Measurements from ENCODE around the gene PLCH1. TPM values are rescaled to one million over a fixed set of nuclear protein-coding genes. Genes with fewer than 3 reads are reported as not detected.

PLCH1 gene
- total RNA-seq, 3 donors from 2014 or later, result 0.03 to 0.08 TPM; not detected in 1

GRCh38 chr3:155362808-155363689 is 381.8 kb downstream of the PLCH1 start:
- Mint-ChIP-seq H3K4me1 (ENCODE audit: low read depth) (no peaks in the 10 kb centered on the region), H3K27me3 (ENCODE audit: low read depth) (no peaks in the 10 kb centered on the region), H3K9me3 (peaks cover 15% of the 10 kb centered on the region), H3K36me3 (ENCODE audit: insufficient read depth) (no peaks in the 10 kb centered on the region), H3K4me3 (no peak overlapping the region)
- DNase-seq, result no peak
- no peak for ATAC-seq

- Mint-ChIP-seq H3K27me3 (ENCODE audit: low read depth) (peaks cover 2% of the 10 kb centered on the region), H3K4me3 (no peak overlapping the region), H3K4me1 (ENCODE audit: low read depth) (no peaks in the 10 kb centered on the region), H3K36me3 (ENCODE audit: insufficient read depth) (no peaks in the 10 kb centered on the region), H3K9me3 (peaks cover 13% of the 10 kb centered on the region)
- ATAC-seq (no peak), DNase-seq (no peak)
Observed at GRCh38 chr3:155360281-155360680, 384.6 kb downstream of the PLCH1 start.

GRCh38 chr3:155356594-155357370 is 388.1 kb downstream of the PLCH1 start:
- no peak for DNase-seq
- no peak overlapping the region for H3K4me3 Mint-ChIP-seq

GRCh38 chr3:155354658-155355057 is 390.2 kb downstream of the PLCH1 start:
- no peak for DNase-seq
- ATAC-seq, result no peak
- peaks cover 2% of the 10 kb centered on the region for H3K27me3 Mint-ChIP-seq (ENCODE audit: low read depth)
- no peak overlapping the region for H3K4me3 Mint-ChIP-seq
- H3K36me3 Mint-ChIP-seq (ENCODE audit: insufficient read depth), result no peaks in the 10 kb centered on the region
- H3K9me3 Mint-ChIP-seq, result no peaks in the 10 kb centered on the region
- no peaks in the 10 kb centered on the region for H3K4me1 Mint-ChIP-seq (ENCODE audit: low read depth)

More at GRCh38 chr3:155356594-155357370, 388.1 kb downstream of the PLCH1 start:
- no peak for ATAC-seq
- H3K27me3 Mint-ChIP-seq (ENCODE audit: low read depth), result peaks cover 2% of the 10 kb centered on the region
- H3K36me3 Mint-ChIP-seq (ENCODE audit: insufficient read depth), result no peaks in the 10 kb centered on the region
- no peaks in the 10 kb centered on the region for H3K9me3 Mint-ChIP-seq
- H3K4me1 Mint-ChIP-seq (ENCODE audit: low read depth), result no peaks in the 10 kb centered on the region

GRCh38 chr3:155352900-155353490 is 391.9 kb downstream of the PLCH1 start:
- DNase-seq, result no peak
- H3K27me3 Mint-ChIP-seq (ENCODE audit: low read depth), result peaks cover 2% of the 10 kb centered on the region
- no peaks in the 10 kb centered on the region for H3K4me1 Mint-ChIP-seq (ENCODE audit: low read depth)
- H3K36me3 Mint-ChIP-seq (ENCODE audit: insufficient read depth), result no peaks in the 10 kb centered on the region
- no peak overlapping the region for H3K4me3 Mint-ChIP-seq
- no peaks in the 10 kb centered on the region for H3K9me3 Mint-ChIP-seq
- ATAC-seq, result no peak

- no peak overlapping the region for H3K4me3 Mint-ChIP-seq
- H3K36me3 Mint-ChIP-seq (ENCODE audit: insufficient read depth), result no peaks in the 10 kb centered on the region
- no peak for DNase-seq
Observed at GRCh38 chr3:155350571-155350970, 394.3 kb downstream of the PLCH1 start.

GRCh38 chr3:155347901-155348300 is 397.0 kb downstream of the PLCH1 start:
- H3K9me3 Mint-ChIP-seq, result no peaks in the 10 kb centered on the region
- no peaks in the 10 kb centered on the region for H3K4me1 Mint-ChIP-seq (ENCODE audit: low read depth)
- no peak for ATAC-seq
- H3K36me3 Mint-ChIP-seq (ENCODE audit: insufficient read depth), result no peaks in the 10 kb centered on the region
- no peaks in the 10 kb centered on the region for H3K27me3 Mint-ChIP-seq (ENCODE audit: low read depth)
- no peak for DNase-seq
- H3K4me3 Mint-ChIP-seq, result no peak overlapping the region

More at GRCh38 chr3:155350571-155350970, 394.3 kb downstream of the PLCH1 start:
- Mint-ChIP-seq H3K4me1 (ENCODE audit: low read depth) (no peaks in the 10 kb centered on the region), H3K27me3 (ENCODE audit: low read depth) (no peaks in the 10 kb centered on the region), H3K9me3 (no peaks in the 10 kb centered on the region)
- no peak for ATAC-seq

GRCh38 chr3:155342344-155342743 is 402.5 kb downstream of the PLCH1 start:
- ATAC-seq (no peak), DNase-seq (no peak)
- Mint-ChIP-seq H3K36me3 (ENCODE audit: insufficient read depth) (no peaks in the 10 kb centered on the region), H3K9me3 (no peaks in the 10 kb centered on the region), H3K4me1 (ENCODE audit: low read depth) (no peaks in the 10 kb centered on the region), H3K27me3 (ENCODE audit: low read depth) (peaks cover 3% of the 10 kb centered on the region), H3K4me3 (no peak overlapping the region)

- no peaks in the 10 kb centered on the region for H3K36me3 Mint-ChIP-seq (ENCODE audit: insufficient read depth)
Observed at GRCh38 chr3:155339052-155339451, 405.8 kb downstream of the PLCH1 start.

GRCh38 chr3:155335724-155336354 is 409.0 kb downstream of the PLCH1 start:
- no peak overlapping the region for H3K4me3 Mint-ChIP-seq
- ATAC-seq (no peak), DNase-seq (no peak)
- peaks cover 5% of the 10 kb centered on the region for H3K4me1 Mint-ChIP-seq (ENCODE audit: low read depth)
- H3K36me3 Mint-ChIP-seq (ENCODE audit: insufficient read depth), result no peaks in the 10 kb centered on the region
- peaks cover 3% of the 10 kb centered on the region for H3K27me3 Mint-ChIP-seq (ENCODE audit: low read depth)
- no peaks in the 10 kb centered on the region for H3K9me3 Mint-ChIP-seq

More at GRCh38 chr3:155339052-155339451, 405.8 kb downstream of the PLCH1 start:
- no peak overlapping the region for H3K4me3 Mint-ChIP-seq
- peaks cover 5% of the 10 kb centered on the region for H3K4me1 Mint-ChIP-seq (ENCODE audit: low read depth)
- H3K27me3 Mint-ChIP-seq (ENCODE audit: low read depth), result peaks cover 6% of the 10 kb centered on the region
- ATAC-seq (no peak), DNase-seq (no peak)
- no peaks in the 10 kb centered on the region for H3K9me3 Mint-ChIP-seq

GRCh38 chr3:155334914-155335723 is 409.8 kb downstream of the PLCH1 start:
- Mint-ChIP-seq H3K4me1 (ENCODE audit: low read depth) (peaks cover 5% of the 10 kb centered on the region), H3K9me3 (no peaks in the 10 kb centered on the region), H3K36me3 (ENCODE audit: insufficient read depth) (no peaks in the 10 kb centered on the region), H3K4me3 (no peak overlapping the region), H3K27me3 (ENCODE audit: low read depth) (peaks cover 3% of the 10 kb centered on the region)
- ATAC-seq, result no peak
- DNase-seq, result no peak

GRCh38 chr3:155334215-155334913 is 410.5 kb downstream of the PLCH1 start:
- DNase-seq (no peak), ATAC-seq (no peak)
- Mint-ChIP-seq H3K9me3 (no peaks in the 10 kb centered on the region), H3K4me1 (ENCODE audit: low read depth) (peaks cover 5% of the 10 kb centered on the region), H3K27me3 (ENCODE audit: low read depth) (peaks cover 3% of the 10 kb centered on the region), H3K36me3 (ENCODE audit: insufficient read depth) (no peaks in the 10 kb centered on the region), H3K4me3 (no peak overlapping the region)

- no peaks in the 10 kb centered on the region for H3K36me3 Mint-ChIP-seq (ENCODE audit: insufficient read depth)
- peaks cover 5% of the 10 kb centered on the region for H3K4me1 Mint-ChIP-seq (ENCODE audit: low read depth)
Observed at GRCh38 chr3:155332716-155333115, 412.2 kb downstream of the PLCH1 start.

More at GRCh38 chr3:155332716-155333115, 412.2 kb downstream of the PLCH1 start:
- Mint-ChIP-seq H3K9me3 (no peaks in the 10 kb centered on the region), H3K27me3 (ENCODE audit: low read depth) (peaks cover 3% of the 10 kb centered on the region), H3K4me3 (no peak overlapping the region)
- ATAC-seq, result no peak
- no peak for DNase-seq

All from activated T-cell treated with anti-CD3 and anti-CD28 coated beads, Interleukin-2, amount 50 U/mL, for 4 hours (primary cell).